Vagina (tissue), 2 donors: Measurements from ENCODE around the gene WDR35. TPM values are rescaled to one million over a fixed set of nuclear protein-coding genes. Genes with fewer than 3 reads are reported as not detected.
"Not testable (repeated sequence)": the region's sequence is repeated elsewhere in the genome, so short reads cannot be mapped to it uniquely, and the experiment has no call there.

ENCODE experiments used
- DNase-seq, 2 donors: peaks; one replicate each; pipeline ENCODE4 v3.0.0-alpha.2; 2017; ENCODE audit errors: extremely low spot score in 2 of 2
- H3K27ac ChIP-seq: fragments of 200-600 bp; sonication (generic); one replicate; pipeline ENCODE4 v1.5.1; 2019
- H3K27me3 ChIP-seq: fragments of 200-600 bp; sonication (generic); one replicate; pipeline ENCODE4 v1.5.1; 2019
- H3K36me3 ChIP-seq, 2 donors: fragments of 200-600 bp; sonication (generic); one replicate each; pipeline ENCODE4 v1.5.1; 2017 to 2019
- H3K4me1 ChIP-seq: fragments of 200-600 bp; sonication (generic); one replicate; pipeline ENCODE4 v1.5.1; 2019
- H3K4me3 ChIP-seq, 2 donors: fragments of 200-600 bp; sonication (generic); 1 replicate in 1 of 2; 2 replicates in 1 of 2; pipeline ENCODE4 v1.5.1; 2016 to 2019
- H3K9me3 ChIP-seq: fragments of 200-600 bp; sonication (generic); one replicate; pipeline ENCODE4 v1.5.1; 2019
- POLR2A ChIP-seq, 2 donors: fragments of 450-650 bp; IDR thresholded peaks; one replicate each; pipeline ENCODE4 v1.6.1; 2017; ENCODE audit warnings: antibody characterized with exemption in 2 of 2, mild to moderate bottlenecking in 2 of 2, moderate library complexity in 2 of 2
- POLR2AphosphoS5 ChIP-seq, 2 donors: sonication (generic); formaldehyde crosslinking; IDR thresholded peaks; one replicate each; pipeline ENCODE4 v1.9.0; 2017; ENCODE audit warnings: antibody characterized with exemption in 2 of 2, mild to moderate bottlenecking in 2 of 2, low read depth in 1 of 2; ENCODE audit not compliant: insufficient read depth in 1 of 2
- intact Hi-C: fragments of 100-400 bp; cut with DNase I; formaldehyde crosslinking; loops from one replicate; pipeline ENCODE4 v1.15.1; 2023
- total RNA-seq: library from RNA; depleted of rRNA; stranded (reverse); fragments of >200 nt; gene quantifications from one replicate; pipeline ENCODE4 v1.2.3, GENCODE V29; 2016
- TF ChIP-seq, protein P1 (sequence below), 3 experiments: fragments of 450-650 bp in 2 of 3; fragments of 200-600 bp in 1 of 3; sonication (generic) in 1 of 3; IDR thresholded peaks; one replicate each; pipeline ENCODE4 v1.5.1; 2017 to 2019; ENCODE audit warnings: antibody characterized with exemption in 3 of 3, mild to moderate bottlenecking in 2 of 3, moderate library complexity in 2 of 3

Gene WDR35
- total RNA-seq, 1 donor from 2014 or later = 8.3 TPM

DNA sequence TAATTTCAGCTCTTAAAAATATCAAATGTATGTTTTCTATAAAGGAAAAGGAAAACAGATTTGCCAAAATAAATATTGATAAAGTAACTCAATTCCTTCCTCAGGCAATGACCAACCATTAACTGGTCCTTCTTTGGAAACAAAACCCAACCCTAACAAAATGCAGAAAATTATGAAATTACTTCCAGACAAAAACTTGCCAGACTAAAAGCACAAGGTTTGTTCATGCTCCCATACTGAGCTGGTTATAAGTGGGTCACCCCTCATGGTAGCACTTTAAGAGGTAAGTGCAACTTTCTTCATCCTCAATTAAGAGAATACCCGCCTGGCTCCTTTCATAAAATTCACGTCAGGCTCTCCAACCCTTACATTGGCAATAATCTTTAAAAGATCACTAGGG is 57.0 kb downstream of the WDR35 start:
- TF ChIP-seq, protein P1, sequence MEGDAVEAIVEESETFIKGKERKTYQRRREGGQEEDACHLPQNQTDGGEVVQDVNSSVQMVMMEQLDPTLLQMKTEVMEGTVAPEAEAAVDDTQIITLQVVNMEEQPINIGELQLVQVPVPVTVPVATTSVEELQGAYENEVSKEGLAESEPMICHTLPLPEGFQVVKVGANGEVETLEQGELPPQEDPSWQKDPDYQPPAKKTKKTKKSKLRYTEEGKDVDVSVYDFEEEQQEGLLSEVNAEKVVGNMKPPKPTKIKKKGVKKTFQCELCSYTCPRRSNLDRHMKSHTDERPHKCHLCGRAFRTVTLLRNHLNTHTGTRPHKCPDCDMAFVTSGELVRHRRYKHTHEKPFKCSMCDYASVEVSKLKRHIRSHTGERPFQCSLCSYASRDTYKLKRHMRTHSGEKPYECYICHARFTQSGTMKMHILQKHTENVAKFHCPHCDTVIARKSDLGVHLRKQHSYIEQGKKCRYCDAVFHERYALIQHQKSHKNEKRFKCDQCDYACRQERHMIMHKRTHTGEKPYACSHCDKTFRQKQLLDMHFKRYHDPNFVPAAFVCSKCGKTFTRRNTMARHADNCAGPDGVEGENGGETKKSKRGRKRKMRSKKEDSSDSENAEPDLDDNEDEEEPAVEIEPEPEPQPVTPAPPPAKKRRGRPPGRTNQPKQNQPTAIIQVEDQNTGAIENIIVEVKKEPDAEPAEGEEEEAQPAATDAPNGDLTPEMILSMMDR (IDR thresholded peaks at IDR 0.05) = no peak
- TF ChIP-seq POLR2AphosphoS5 (IDR thresholded peaks at IDR 0.05; ENCODE audit: insufficient read depth in 1 of 2, low read depth in 1 of 2) (no peak), POLR2A (IDR thresholded peaks at IDR 0.05) (no peak)

DNA sequence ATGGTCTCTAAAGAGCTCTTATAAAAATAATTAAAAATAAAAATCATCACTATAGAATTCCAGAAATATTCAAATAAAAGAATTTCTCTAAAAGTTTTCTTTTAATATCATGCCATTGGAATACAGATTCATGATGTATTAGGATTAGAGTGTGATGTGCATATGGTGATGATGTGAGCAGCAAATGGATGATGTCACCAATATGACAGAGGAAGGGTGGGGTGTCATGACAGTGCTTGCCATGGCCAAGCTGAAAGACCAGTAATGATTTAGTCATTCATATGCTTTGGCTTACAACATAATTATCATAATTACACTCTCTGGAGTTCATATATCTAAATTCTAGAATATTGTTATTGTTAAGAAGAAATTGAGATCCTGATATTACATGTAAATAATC is 60.7 kb downstream of the WDR35 start:
- intact Hi-C loops = no loop called here

More for the DNA sequence above, 57.0 kb downstream of the WDR35 start:
- intact Hi-C loops = no loop called here
- Histone ChIP-seq H3K27ac (no peak overlapping the region), H3K4me1 (no peaks in the 10 kb centered on the region), H3K27me3 (no peaks in the 10 kb centered on the region), H3K4me3 (no peak overlapping the region), H3K9me3 (no peaks in the 10 kb centered on the region), H3K36me3 (peaks cover 0 to 41% of the 10 kb centered on the region in 2 donors)
- no peak for DNase-seq

DNA sequence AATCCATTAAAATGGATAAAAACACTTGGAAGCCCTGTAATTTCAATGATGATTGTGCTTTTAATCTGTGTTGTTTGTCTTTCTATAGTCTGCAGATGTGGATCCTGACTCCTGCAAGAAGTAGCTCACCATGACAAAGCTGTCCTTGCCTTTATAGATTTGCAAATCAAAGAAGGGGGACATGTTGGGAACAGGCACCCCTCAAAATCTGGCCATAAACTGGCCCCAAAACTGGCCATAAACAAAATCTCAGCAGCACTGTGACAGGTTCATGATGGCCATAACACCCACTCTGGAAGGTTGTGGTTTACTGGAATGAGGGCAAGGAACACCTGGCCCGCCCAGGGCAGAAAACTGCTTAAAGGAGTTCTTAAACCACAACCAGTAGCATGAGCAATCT is 62.1 kb downstream of the WDR35 start:
- H3K27me3 ChIP-seq, H3K4me3 ChIP-seq, DNase-seq, H3K9me3 ChIP-seq, H3K4me1 ChIP-seq, H3K27ac ChIP-seq, intact Hi-C loops: not testable (repeated sequence)
- peaks cover 0 to 43% of the 10 kb centered on the region in 2 donors for H3K36me3 ChIP-seq

More for the DNA sequence above, 60.7 kb downstream of the WDR35 start:
- DNase-seq = no peak
- H3K27ac ChIP-seq = no peak overlapping the region
- H3K9me3 ChIP-seq = no peaks in the 10 kb centered on the region
- TF ChIP-seq, protein P1 (IDR thresholded peaks at IDR 0.05) = no peak
- TF ChIP-seq POLR2AphosphoS5 (IDR thresholded peaks at IDR 0.05; ENCODE audit: insufficient read depth in 1 of 2, low read depth in 1 of 2) = no peak
- no peak for TF ChIP-seq POLR2A (IDR thresholded peaks at IDR 0.05)
- H3K36me3 ChIP-seq = peaks cover 0 to 43% of the 10 kb centered on the region in 2 donors
- H3K27me3 ChIP-seq = no peaks in the 10 kb centered on the region
- no peaks in the 10 kb centered on the region for H3K4me1 ChIP-seq
- H3K4me3 ChIP-seq = no peak overlapping the region

DNA sequence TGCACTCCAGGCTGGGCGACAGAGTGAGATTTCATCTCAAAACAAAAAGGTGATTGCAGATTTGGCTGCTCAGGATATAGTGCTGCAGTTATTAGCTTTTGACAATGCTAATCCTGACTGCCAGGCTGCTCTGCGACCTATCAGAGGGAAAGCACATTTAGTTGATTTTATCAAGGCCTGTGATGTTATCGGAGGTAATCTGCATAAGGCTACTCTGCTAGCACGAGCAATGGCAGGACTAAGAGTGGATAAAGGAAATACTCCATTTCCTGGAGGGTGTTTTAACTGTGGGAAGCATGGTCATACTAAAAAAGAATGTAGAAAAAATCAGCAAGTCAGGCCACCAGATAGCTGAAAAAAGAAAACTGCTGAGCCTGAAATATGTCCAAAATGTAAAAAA is 65.4 kb downstream of the WDR35 start:
- intact Hi-C loops, H3K4me1 ChIP-seq, H3K4me3 ChIP-seq, H3K27me3 ChIP-seq, H3K9me3 ChIP-seq, DNase-seq, H3K27ac ChIP-seq: not testable (repeated sequence)
- peaks cover 0 to 30% of the 10 kb centered on the region in 2 donors for H3K36me3 ChIP-seq

DNA sequence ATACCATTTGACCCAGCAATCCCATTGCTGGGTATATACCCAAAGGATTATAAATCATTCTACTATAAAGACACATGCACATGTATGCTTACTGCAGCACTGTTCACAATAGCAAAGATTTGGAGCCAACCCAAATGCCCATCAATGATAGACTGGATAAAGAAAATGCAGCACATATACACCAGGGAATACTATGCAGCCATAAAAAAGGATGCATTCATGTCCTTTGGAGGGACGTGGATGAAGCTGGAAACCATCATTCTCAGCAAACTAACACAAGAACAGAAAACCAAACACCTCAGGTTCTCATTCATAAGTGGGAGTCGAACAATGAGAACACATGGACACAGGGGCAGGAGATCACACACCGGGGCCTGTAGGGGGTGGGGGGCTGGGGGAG is 67.7 kb downstream of the WDR35 start:
- H3K4me3 ChIP-seq, H3K9me3 ChIP-seq, intact Hi-C loops, DNase-seq, H3K4me1 ChIP-seq, H3K27ac ChIP-seq, H3K36me3 ChIP-seq, H3K27me3 ChIP-seq: not testable (repeated sequence)

DNA sequence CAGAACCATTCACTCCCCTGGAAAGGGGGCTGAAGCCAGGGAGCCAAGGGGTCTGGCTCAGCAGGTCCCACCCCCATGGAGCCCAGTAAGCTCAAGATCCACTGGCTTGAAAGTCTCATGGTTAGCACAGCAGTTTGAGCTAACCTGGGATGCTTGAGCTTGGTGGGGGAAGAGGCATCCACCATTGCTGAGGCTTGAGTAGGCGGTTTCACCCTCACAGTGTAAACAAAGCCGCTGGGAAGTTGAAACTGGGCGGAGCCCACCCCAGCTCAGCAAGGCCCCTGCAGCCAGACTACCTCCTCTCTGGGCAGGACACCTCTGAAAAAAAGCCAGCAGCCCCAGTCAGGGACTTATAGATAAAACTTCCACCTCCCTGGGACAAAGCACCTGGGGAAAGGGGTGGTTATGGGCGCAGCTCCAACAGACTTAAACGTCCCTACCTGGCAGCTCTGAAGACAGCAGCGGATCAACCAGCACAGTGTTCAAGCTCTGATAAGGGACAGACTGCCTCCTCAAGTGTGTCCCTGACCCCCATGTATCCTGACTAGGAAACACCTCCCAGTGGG is 73.4 kb downstream of the WDR35 start:
- intact Hi-C loops = no loop called here
- Histone ChIP-seq H3K36me3 (no peaks in the 10 kb centered on the region), H3K4me1 (no peaks in the 10 kb centered on the region), H3K4me3 (no peak overlapping the region), H3K27ac (no peak overlapping the region), H3K9me3 (no peaks in the 10 kb centered on the region), H3K27me3 (no peaks in the 10 kb centered on the region)
- no peak for DNase-seq
- no peak for TF ChIP-seq POLR2A (IDR thresholded peaks at IDR 0.05)
- TF ChIP-seq POLR2AphosphoS5 (IDR thresholded peaks at IDR 0.05; ENCODE audit: insufficient read depth in 1 of 2, low read depth in 1 of 2) = no peak
- TF ChIP-seq, protein P1 (IDR thresholded peaks at IDR 0.05) = no peak
